ENCODE results near the gene TBC1D22B. TPM values are rescaled to one million over a fixed set of nuclear protein-coding genes. Genes with fewer than 3 reads are reported as not detected.

Gene TBC1D22B
- total and polyA plus RNA-seq, 2 of the 13 experiments (the other 11 are each of a cell fraction or from before 2014, with no cell fraction given) = 9.7 to 12.9 TPM

DNA sequence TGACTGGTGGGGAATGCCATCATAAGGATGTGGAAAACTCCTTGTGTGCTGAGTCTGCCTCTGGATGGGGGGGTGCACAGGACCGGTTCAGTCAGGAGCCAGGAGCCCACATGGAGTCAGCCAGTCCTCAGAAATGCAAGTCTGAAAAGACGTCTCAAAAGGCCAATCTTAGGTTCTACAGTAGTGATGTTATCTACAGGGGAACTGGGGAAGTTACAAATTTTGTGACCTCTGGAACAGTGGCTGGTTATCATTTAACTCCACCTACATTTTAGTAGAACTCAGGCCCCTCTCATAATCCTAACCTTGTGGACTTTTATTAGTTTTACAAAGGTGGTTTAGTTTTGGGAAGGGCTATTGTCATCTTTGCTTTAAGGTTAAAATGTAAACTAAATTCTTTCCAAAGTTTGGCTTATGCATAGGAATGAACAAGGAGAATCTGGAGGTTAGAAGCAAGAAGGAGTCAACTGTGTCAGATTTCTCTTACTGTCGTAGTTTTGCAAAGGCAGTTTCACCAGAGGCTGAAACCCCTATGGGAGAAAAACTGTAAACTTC, 13.7 kb upstream of the TBC1D22B start:
- H3K4me3 ChIP-seq (replicated peaks in 1 of 3; ENCODE audit: insufficient read depth in 1 of 3, low read depth in 2 of 3, low read length in 3 of 3) = peak overlapping the region in 2 of 3 experiments; percentile 7 to 8; a peak in 2 of 6 replicates
- peak overlapping the region; percentile 48 for H3K9ac ChIP-seq (ENCODE audit: insufficient read depth, low read depth, low read length)
- POLR2A ChIA-PET = interaction anchor here (1.0 to 5.2 kb wide), 8 partner anchors 14 to 258 kb away, joined by 3 to 54 read pairs (median 4); partner anchors contain the start of genes MTCH1, PIM1, TBC1D22B and TMEM217
- intact Hi-C loops (cut with micrococcal nuclease; ENCODE audit: unreplicated experiment) = no loop called here
- no peaks in the 10 kb centered on the region for H3K79me2 ChIP-seq (ENCODE audit: insufficient read depth, low read length)
- peaks cover 53% of the 10 kb centered on the region for H3K4me1 ChIP-seq (ENCODE audit: insufficient read depth, low read length)
- H3K27me3 ChIP-seq (ENCODE audit: control insufficient read depth in 1 of 2, insufficient read depth in 2 of 2, low read length in 2 of 2) = no peaks in the 10 kb centered on the region
- H2AFZ ChIP-seq (ENCODE audit: low read length) = peak overlapping the region; percentile 72
- WGBS (ENCODE audit: low lambda C conversion rate) = 28% methylated on average over 3 of the region's 3 CpGs
- H3K4me2 ChIP-seq (ENCODE audit: low read depth, low read length) = peak overlapping the region; percentile 52
- BruUV-seq (replicated peaks) = no TSS peak
- FAIRE-seq (no peak), ATAC-seq (no peak), DNase-seq (ENCODE audit: low spot score) (no peak)
- H4K20me1 ChIP-seq (ENCODE audit: insufficient read depth, low read length) = no peaks in the 10 kb centered on the region
- in situ Hi-C loops (cut with HindIII; ENCODE audit: extremely low pct_ligation_motif_present, low pct_unique_long_range_greater_than_20kb) = no loop called here
- peak overlapping the region; percentile 69 for H3K27ac ChIP-seq (ENCODE audit: extremely low read length, insufficient read depth, low read length)
- TF ChIP-seq, protein P1, sequence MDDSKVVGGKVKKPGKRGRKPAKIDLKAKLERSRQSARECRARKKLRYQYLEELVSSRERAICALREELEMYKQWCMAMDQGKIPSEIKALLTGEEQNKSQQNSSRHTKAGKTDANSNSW (CRISPR knock-in tag; IDR thresholded peaks at IDR 0.05; ENCODE audit: borderline replicate concordance) = 0 out of 2 replicates have a peak, but pooled peaks have one; percentile 48
- TF ChIP-seq ZFP36 (IDR thresholded peaks at IDR 0.05; ENCODE audit: borderline replicate concordance, low read depth, low read length, partially characterized antibody) (no peak), ZNF124 (CRISPR knock-in tag; IDR thresholded peaks at IDR 0.05) (0 out of 2 replicates have a peak, but pooled peaks have one; percentile 8), ZNF383 (CRISPR knock-in tag; IDR thresholded peaks at IDR 0.05; ENCODE audit: borderline replicate concordance) (no peak), ZSCAN25 (CRISPR knock-in tag; IDR thresholded peaks at IDR 0.05) (peak; percentile 57; the same call in 1 of the 2 replicates), MYNN (CRISPR knock-in tag; IDR thresholded peaks at IDR 0.05; ENCODE audit: low read depth) (no peak), HCFC1 (IDR thresholded peaks at IDR 0.05; ENCODE audit: low read depth, low read length) (no peak), IKZF4 (CRISPR knock-in tag; IDR thresholded peaks at IDR 0.05; ENCODE audit: borderline replicate concordance, low read depth, not compliant biosample characterization) (peak; percentile 35), SOX13 (IDR thresholded peaks at IDR 0.05) (no peak), SOX13 (CRISPR knock-in tag; conservative IDR thresholded peaks at IDR 0.05 in 1 of 2, IDR thresholded peaks at IDR 0.05 in 1 of 2) (peak in 1 of 2 experiments; percentile 21; a peak in 1 of 4 replicates), RFXANK (CRISPR knock-in tag; IDR thresholded peaks at IDR 0.05) (peak; percentile 13; the same call in 1 of the 2 replicates), HDAC1 (CRISPR knock-in tag; IDR thresholded peaks at IDR 0.05) (no peak; the same call in 1 of the 2 replicates), HNF4G (IDR thresholded peaks at IDR 0.05; ENCODE audit: borderline replicate concordance, low read depth, low read length) (0 out of 2 replicates have a peak, but pooled peaks have one; percentile 13), HNF4G (CRISPR knock-in tag; IDR thresholded peaks at IDR 0.05; ENCODE audit: borderline replicate concordance, low read depth) (no peak), ZNF792 (CRISPR knock-in tag; IDR thresholded peaks at IDR 0.05) (peak; percentile 49; the same call in 1 of the 2 replicates)
- TF ChIP-seq, protein P2, sequence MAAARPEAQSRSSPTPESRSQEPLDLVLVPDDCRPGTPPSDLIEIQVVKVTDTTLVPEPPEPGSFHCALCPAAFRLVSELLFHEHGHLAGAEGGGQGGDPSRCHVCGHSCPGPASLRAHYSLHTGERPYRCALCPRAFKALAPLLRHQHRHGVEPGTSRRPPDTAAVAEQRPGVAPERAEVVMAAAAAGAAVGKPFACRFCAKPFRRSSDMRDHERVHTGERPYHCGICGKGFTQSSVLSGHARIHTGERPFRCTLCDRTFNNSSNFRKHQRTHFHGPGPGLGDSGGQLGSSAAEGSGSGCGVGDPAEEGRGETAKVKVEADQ (CRISPR knock-in tag; IDR thresholded peaks at IDR 0.05; ENCODE audit: borderline replicate concordance) = peak; percentile 75; the same call in 1 of the 2 replicates
- TF ChIP-seq, protein P3, sequence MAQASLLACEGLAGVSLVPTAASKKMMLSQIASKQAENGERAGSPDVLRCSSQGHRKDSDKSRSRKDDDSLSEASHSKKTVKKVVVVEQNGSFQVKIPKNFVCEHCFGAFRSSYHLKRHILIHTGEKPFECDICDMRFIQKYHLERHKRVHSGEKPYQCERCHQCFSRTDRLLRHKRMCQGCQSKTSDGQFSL (CRISPR knock-in tag; IDR thresholded peaks at IDR 0.05) = peak; percentile 81
- TF ChIP-seq, protein P4, sequence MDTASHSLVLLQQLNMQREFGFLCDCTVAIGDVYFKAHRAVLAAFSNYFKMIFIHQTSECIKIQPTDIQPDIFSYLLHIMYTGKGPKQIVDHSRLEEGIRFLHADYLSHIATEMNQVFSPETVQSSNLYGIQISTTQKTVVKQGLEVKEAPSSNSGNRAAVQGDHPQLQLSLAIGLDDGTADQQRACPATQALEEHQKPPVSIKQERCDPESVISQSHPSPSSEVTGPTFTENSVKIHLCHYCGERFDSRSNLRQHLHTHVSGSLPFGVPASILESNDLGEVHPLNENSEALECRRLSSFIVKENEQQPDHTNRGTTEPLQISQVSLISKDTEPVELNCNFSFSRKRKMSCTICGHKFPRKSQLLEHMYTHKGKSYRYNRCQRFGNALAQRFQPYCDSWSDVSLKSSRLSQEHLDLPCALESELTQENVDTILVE (CRISPR knock-in tag; IDR thresholded peaks at IDR 0.05) = 0 out of 2 replicates have a peak, but pooled peaks have one; percentile 14
- TF ChIP-seq, protein P5, sequence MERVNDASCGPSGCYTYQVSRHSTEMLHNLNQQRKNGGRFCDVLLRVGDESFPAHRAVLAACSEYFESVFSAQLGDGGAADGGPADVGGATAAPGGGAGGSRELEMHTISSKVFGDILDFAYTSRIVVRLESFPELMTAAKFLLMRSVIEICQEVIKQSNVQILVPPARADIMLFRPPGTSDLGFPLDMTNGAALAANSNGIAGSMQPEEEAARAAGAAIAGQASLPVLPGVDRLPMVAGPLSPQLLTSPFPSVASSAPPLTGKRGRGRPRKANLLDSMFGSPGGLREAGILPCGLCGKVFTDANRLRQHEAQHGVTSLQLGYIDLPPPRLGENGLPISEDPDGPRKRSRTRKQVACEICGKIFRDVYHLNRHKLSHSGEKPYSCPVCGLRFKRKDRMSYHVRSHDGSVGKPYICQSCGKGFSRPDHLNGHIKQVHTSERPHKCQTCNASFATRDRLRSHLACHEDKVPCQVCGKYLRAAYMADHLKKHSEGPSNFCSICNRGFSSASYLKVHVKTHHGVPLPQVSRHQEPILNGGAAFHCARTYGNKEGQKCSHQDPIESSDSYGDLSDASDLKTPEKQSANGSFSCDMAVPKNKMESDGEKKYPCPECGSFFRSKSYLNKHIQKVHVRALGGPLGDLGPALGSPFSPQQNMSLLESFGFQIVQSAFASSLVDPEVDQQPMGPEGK (CRISPR knock-in tag; IDR thresholded peaks at IDR 0.05) = 0 out of 2 replicates have a peak, but pooled peaks have one; percentile 10
- H3K9me3 ChIP-seq (ENCODE audit: low read length) = no peaks in the 10 kb centered on the region
- no peaks in the 10 kb centered on the region for H3K36me3 ChIP-seq (replicated peaks in 1 of 2; ENCODE audit: control insufficient read depth in 1 of 2, insufficient read depth in 2 of 2, low read length in 2 of 2)
- CTCF ChIA-PET (ENCODE audit: low intra/inter-chr PET ratio, low total read pairs) = no interaction called here

All from HepG2 (cell line).